Measurements from ENCODE around the gene ARMC9.

GRCh38 chr2:231272991-231273390, 74.6 kb downstream of the ARMC9 start:
- no peak for TF ChIP-seq CTCF (IDR thresholded peaks at IDR 0.05; ENCODE audit: poor library complexity)
- no peak for TF ChIP-seq EZH2phosphoT487 (IDR thresholded peaks at IDR 0.05; ENCODE audit: low read depth, severe bottlenecking, unreplicated experiment)
